Stimulated activated CD4-positive, alpha-beta T cell treated with anti-CD3 and anti-CD28 coated beads, Interleukin-2, amount 100 ng/mL, for 48 hours (primary cell): ENCODE results near the gene CEBPE.
"Not testable (repeated sequence)": the region's sequence is repeated elsewhere in the genome, so short reads cannot be mapped to it uniquely, and the experiment has no call there.

Experiments used
- DNase-seq, 2 donors: peaks; one replicate each; pipeline ENCODE4 v3.0.0-alpha.2; 2020

Gene CEBPE

DNA sequence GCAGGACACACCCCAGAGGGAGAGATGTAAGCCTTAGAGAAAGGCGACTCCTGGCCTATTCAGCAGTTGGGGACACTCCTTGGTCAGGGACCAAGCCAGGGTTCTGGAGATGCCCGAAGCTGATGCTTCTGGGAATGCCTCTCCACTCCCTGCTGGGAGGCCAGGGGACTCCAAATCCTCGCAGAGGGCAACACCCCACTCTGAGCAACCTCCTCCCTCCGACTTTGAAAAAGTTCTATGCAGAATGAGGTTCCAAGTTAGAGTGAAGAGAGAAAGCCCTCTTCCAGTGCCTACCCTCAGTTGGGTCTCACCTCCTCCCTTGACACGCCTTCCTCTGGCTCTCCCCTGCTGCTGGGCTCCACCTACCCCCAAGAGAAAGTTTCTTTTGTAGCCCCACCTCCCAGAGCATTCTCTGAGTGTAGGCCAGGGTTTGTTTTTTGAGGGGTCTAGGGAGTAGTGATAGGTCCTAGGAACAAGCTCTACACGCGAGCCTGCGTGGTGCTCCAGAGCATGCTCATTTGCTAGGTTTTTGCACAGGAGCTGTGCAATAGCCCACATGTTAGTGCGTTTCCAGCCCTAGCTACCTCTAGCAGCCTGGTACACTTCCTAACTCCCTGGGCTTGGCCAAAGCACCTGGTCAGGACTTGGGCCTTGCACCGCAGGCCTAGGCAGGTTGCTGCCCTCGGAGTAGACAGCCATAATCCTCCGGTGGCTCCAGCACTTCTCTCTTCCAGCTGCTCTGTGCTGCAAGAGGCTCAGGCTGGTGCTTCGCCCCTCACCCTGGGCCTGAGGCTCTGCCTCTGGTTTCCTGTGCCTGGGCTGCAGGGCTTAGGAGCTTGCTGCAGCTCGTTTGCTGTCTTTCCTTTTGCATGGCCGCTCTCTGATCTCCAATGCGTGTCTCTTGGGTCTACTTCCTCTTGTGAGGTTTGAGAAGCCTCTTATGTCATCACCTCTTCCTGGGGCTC lies 590 bp upstream of the CEBPE start:
- peak in 1 of 2 donors; percentile 25 for DNase-seq

DNA sequence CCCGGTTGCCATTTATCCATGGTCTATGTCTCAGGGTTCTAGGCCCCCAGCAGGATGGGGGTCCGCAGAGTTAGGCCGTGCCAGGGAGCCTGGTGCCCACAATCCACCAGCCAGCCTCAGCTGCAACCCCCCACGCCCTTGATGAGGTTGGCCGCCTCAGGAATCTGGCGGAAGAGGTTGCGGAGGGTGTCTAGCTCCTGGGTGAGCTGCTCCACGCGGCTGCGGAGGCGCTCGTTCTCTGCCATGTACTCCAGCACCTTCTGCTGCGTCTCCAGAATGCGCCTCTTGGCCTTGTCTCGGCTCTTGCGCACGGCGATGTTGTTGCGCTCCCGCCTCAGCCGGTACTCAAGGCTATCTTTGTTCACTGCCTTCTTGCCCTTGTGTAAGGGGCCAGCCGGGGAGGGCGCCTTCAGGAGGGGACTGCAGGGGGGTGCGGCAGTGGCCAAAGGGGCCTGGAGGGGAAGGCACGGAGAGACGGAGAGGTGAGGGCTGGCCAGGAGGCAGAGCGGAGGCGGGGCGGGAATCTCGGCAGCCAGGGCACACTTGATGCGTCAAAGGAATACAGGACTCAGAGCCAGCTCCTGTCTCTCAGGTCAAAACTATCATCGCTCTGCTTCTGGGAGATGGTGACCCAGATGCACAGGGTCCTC lies 1.6 kb downstream of the CEBPE start:
- no peak for DNase-seq

DNA sequence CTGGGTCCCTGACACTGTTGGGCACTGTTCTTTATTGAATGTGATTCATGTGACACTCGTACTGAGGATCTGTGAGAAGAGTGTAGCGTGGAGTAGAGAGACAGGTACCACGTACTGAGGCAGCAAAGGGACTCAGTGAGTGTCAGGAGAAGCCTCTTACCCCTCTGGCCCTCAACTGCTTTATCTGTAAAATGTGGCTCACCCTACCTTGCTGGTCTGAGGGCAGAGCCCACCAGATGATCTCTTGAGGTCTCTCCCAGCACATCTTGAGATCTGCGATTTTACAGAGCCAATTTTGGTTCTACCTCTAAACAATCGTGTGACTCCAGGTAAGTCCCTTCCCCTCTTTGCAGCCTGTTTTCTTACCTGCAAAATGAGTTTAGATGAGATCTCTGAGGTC lies 3.1 kb downstream of the CEBPE start:
- DNase-seq, result no peak

DNA sequence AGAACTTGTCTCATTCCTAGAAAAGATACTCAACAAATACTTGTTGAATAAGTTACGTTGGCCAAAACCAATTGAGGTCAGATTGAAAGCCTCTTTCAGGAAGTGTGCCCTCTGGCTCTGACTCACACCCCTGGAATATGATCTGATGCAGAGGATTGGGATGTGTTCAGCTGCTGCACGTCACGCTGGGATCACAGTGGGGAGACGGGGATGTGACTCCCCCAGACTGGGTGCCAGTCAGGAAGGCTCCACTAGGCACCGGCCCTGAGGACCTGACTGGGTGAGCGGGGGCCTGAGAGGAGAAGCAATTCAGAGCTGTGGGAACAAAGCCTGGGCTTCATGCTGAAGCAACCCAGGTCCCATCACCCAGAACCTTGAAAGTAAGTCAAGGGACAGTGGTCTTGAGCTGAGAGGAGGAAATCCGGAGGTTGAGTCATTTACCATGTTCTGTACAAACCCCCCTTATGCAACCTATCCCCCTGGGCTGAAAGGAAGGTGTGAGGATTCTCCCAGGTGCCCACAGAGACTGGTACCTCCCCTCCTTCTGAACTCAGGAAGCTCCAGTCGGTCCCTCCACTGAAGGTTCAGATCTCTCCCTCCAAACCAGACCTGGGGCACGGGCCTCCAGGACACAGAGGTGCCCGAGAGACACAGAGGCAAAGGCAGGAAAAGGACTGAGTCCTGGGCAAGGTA lies 3.9 kb downstream of the CEBPE start:
- no peak for DNase-seq

DNA sequence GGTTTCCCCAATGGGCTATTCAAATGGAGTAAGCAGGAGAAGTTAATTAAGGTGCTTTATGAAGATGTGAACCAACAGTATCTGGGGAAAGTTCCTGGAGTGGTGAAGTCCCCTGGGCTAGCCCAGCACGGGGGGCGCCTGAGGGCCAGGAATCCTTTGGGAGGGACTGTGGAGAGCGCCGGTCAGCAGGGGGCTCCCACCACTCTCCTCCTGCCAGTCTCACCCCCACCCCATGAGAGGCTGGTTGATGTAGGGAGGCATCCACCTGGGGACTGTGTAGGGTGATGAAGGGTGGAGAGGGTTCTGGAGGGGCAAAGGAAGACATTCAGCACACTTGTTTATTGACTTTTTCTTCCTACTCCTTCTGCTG lies 4.4 kb downstream of the CEBPE start:
- DNase-seq, result no peak

DNA sequence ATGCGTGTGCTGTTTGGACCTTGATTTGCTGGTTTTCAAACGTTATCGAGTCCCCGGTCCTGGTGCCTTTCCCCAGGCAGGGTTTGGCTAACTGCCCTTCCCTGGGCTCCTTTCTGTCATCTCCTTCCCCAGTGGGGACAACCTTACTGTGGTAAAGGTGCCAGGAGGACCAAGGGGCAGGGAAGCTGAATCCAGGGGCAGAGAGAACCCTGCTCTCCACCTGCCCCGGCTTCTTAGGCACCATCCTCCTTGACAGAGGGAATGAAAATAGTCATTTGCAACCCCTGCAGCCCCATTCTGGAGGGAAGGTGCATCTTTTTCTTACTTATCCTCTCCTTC lies 5.0 kb downstream of the CEBPE start:
- DNase-seq, result no peak

DNA sequence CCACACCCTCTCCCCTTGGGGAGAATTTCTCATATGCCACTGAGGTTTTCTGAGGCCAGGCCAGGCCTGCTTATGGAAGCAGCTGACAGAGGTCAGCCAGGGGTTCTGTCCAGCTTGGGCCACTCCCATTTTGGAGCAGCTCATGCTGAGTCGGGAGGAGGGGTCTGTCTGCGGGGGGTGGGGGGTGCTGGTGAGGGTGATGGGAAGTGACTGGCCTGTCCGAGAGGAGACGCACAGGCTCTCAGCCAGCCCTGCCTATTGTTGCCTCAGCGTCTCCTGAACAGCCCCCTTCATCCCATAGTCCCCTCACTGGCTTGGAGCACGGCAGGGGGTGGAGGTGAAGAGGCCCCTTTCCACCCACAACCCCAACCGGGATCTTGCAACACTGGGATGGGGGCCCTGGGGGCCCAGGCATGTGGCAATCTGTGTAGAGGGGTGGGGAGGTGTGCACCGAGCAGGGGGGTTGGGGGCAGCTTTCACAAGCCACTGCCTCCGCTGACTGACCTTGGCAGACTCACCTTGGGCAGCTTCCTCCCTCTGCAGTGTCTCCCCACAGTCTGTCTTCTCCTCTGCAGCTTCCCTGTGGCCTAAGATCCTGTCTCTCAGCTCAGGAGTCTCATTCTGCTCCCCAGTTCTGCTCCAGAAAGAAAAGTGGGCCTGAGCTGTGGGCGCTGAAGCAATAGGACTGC lies 5.5 kb downstream of the CEBPE start:
- no peak for DNase-seq

DNA sequence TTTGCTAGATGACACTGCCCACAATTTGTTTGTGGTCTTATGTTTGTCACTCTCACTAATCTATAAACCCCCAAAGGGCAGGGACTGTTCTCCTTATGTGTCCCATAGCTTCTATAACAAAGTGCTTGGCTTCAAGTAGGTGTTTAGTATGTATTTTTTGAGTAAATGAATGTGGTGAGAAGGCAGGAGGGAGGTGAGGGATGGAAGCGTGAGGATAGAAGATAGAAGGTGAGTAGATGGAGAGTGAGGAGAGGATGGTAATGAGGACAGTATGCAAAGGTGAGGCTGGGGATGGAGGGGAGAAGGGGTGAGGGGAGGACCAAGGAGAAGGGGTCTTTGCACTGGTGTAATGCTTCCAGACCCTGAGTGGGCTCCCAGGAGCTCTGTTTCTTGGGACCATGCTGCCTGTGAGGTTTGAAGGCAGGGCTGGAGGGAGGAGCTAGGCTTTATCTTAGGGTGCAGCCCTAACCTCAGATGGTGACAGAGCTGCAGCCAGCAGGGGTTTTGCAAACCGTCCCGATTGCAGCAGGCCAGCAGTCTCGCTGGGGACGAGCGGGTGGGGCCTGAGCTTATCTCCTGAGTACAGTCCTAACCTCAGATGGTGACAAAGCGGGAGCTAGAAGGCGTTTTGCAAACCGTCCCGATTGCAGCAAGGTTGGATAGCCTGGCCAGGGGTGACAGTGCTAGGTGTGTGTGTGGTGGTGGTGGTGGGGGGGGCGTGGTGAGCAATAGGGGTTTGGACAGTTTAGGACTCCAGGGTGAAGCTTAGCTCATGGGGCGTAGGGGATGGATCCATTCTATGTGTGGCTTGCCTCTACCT lies 6.5 kb downstream of the CEBPE start:
- no peak for DNase-seq

DNA sequence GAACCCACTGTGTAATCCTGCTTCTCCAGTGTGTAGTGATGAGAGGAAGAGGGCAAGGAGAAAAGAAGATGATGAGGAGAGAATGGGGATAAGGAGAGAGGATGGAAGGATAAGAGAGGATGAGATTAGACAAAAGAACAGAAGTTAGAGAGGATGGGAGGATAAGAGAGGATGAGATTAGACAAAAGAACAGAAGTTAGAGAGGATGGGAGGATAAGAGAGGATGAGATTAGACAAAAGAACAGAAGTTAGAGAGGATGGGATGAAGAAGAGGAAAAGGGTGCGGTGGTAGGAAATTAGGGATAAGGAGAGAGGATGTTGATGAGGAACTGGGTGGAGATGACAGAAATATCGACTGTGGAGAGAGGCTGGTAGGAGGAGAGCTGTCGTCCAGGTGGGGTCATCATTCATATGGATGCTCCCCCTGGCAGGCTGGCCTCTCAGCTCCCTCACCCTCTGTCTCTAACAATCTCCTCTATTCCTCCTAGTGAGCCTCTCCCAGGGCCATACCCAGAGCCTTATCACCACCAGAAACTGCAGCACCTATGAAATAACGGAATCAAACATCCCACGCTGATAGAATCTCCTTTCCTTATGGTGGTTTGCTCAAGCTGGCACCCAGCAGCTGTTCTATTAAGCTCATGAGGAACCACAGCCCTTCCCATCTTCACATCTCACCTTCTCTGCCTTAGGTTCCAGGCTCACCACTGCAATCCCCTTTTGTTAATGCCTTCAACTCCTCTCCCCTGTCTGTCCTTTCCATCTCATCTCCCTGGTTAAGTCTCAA lies 8.3 kb downstream of the CEBPE start:
- no peak for DNase-seq

DNA sequence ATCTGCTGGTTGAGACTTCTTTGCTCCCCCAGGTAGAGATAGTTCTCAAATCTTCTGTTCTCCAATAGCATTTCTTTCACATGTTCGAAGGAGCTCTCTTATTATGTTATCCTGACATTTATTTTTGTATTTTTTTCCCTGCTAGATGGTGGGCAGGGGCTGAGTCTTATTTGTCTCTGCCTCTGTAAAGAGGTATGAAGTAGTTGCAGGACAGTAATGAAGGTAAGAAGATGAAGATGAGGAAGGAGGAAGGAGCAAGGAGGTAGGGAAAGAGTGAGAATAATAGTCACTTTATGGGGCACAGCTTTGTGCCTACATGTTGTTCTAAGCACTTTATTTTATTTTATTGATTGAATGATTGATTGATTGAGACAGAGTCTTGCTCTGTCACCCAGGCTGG lies 9.3 kb downstream of the CEBPE start:
- no peak for DNase-seq

DNA sequence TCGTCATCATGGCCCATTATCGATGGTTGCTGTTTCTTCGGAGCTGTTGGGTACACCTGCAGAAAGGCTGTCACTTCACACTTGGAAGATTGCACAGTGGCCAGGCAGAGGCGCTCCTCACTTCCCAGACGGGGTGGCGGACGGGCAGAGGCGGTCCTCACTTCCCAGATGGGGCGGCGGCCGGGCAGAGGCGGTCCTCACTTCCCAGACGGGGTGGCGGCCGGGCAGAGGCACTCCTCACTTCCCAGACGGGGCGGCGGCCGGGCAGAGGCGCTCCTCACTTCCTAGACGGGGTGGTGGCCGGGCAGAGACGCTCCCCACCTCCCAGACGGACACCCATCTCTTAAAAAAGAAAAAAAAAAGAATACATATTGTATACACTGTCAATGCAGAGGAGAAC lies 10.9 kb downstream of the CEBPE start:
- not testable (repeated sequence) for DNase-seq

DNA sequence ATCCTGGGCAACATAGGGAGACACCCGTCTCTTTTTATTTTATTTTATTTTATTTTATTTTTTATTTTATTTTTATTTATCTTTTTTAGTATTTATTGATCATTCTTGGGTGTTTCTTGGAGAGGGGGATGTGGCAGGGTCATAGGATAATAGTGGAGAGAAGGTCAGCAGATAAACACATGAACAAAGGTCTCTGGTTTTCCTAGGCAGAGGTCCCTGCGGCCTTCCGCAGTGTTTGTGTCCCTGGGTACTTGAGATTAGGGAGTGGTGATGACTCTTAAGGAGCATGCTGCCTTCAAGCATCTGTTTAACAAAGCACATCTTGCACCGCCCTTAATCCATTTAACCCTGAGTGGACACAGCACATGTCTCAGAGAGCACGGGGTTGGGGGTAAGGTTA lies 11.4 kb downstream of the CEBPE start:
- DNase-seq, result not testable (repeated sequence)

DNA sequence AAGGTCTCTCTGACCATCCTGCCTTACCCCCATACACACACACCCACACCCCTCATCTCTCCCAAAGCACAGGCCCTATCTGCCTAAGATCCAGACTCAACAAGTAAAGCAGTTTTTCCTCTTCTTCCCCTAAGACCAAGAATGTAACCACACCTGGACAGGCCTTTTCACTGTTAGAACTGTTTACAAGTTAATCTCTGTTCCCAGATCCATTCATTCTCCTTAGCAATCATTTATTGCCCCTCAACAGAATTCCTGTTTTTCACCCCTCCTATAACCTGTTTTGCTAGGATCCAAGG lies 12.4 kb downstream of the CEBPE start:
- no peak for DNase-seq

DNA sequence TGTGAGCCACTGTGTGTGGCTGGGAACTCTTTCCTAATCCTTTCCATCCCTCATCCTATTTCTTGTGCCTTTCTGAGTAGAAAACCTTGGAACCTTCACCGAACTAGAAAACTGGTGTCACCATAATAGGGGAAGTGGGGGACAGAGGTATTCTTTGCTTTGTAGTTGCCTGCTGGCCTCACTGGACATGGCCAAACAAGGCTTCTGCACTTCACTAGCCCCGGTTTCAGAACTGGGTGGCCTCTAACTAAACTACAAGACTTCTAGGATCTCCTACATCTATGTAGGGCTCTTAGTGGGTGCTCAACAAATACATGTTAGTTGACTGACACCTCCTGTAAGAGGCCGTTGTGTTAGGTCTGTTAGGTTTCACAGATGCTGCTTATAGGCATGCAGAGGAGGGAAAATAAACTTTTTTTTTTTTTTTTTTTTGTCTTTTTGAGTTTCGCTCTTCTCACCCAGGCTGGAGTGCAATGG lies 13.7 kb downstream of the CEBPE start:
- DNase-seq, result no peak

DNA sequence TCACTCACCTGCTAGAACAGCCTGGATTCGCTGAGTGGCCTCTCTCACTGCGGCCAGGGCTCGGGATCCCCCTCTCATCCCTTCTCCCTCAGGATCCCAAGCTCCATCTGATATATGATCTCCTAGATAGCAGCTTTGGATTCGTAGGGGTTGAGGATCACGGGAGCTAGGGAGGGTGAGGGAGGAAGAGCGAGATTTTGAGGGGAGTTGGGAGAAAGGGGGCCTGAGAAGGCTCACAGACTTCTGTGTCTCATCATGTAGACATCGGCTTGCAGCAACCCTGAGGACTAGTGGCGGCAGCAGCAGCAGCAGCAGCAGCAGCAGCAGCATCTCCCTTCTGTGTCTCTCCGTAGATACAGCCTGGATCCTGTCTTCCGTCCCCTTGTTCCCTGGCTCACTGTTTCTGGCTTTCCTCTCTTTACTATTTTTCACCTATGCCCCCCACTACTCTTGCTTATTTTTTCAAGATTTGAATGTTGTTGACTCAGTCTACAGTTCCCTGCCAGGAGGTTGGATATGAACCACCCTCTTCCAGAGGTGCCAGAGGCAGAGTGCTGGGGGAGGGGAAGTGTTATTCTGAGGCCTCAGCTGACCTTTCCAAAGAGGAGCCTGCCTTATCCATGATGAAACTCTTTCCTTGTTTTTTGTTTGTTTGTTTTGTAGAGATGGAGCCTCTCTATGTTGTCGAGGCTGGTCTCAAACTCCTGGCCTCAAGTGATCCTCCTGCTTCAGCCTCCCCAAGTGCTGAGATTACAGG lies 14.3 kb downstream of the CEBPE start, which contains the start of gene CIROP:
TSS of gene CIROP (minus strand) at position 399 of the 757 bp plus-strand sequence. CDS start at position 330, 69 bp downstream.
- no peak for DNase-seq

DNA sequence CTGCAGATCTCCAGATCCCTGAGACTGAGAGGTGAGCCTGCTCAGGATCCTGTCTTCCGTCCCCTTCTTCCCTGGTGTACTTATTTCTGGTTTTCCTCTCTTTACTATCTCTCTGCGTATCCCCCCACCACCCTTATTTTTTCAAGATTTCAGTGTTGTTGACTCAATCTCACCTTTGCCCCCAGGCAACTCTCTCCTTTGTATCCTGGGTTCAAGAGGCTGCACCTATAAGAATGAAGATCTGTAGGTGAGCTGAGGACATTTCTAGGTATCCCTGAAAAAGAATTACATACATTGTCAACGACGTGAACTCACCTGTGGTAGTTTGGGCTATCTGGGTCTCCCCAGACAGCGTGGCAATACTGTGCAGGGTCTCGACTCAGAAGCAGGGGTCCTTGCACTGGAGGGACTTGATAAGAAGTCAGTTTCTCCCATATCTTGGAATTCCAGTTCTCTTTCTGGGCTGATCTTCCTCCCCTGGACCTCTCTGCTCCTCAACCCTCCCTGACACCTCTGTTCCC lies 14.9 kb downstream of the CEBPE start:
- DNase-seq, result no peak

DNA sequence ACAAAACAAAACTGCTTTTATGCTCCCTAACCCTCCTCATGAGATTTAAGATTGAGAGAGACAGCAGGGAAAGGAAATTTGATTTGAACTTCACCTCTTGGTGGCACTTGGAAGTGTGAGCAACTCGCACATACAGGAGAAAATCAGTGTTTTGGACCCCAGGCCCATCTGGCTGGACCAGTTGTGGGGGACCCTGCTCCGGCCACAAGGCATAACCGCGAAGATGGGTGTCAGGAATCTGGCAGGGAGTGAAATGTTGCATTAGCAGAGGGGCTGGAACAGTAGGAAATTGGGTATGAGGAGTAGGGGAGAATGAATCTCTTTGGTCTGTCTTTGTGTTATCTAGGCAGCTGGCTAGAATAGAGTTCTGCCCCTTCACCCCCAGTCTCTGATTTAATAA lies 15.5 kb downstream of the CEBPE start:
- no peak for DNase-seq

DNA sequence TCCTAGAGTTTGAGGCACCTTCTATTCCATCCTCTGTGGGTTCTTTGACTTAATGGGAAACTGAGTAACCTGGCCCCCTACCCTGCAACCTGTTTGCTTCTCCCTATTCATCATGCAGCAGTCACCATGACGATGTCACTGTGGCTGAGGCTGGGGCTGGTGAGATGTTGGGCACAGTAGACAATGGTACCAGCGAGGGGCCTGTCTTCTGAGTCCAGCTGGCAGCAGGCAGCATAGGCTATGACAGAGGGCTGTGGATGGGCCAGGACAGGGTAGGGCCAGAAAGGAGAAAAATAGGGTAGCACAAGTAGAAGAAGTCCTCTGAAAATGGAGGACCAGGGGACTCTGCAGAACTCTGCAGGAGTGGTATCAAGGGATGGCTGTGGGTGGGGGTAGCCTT lies 16.3 kb downstream of the CEBPE start:
- no peak for DNase-seq

DNA sequence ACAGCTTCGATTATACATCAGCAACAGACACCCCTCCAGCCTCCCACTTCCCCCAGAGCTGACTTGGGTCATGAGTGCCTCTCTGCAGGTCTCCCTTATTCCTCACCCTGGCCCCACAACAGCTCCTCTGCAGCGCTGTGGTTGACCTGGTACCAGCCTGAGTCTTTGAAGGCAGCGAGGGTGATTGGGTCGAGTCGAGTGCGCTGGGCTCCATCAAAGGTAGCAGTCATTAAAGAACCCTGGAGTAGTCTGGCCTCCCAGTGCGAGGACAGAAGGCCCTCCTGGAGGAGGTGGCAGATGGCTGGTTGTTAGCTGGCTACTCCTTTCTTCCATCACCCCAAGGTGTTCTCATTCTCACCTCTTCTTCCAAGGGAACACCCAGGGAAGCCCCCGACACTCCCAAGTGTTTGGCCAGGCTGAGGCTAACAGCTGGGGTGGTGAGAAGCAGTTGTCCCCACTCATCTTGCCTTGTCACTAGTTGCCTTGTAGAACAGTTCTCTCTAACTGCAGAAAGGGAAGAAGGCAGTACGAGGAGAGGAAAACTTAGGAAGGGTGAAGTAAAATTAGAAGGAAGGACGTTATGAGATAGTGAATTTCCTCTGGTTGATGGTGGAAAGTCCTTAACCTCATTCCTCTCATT lies 16.9 kb downstream of the CEBPE start:
- DNase-seq, result no peak
